ENCODE measurements around the gene FOXO4.

Gene FOXO4

DNA sequence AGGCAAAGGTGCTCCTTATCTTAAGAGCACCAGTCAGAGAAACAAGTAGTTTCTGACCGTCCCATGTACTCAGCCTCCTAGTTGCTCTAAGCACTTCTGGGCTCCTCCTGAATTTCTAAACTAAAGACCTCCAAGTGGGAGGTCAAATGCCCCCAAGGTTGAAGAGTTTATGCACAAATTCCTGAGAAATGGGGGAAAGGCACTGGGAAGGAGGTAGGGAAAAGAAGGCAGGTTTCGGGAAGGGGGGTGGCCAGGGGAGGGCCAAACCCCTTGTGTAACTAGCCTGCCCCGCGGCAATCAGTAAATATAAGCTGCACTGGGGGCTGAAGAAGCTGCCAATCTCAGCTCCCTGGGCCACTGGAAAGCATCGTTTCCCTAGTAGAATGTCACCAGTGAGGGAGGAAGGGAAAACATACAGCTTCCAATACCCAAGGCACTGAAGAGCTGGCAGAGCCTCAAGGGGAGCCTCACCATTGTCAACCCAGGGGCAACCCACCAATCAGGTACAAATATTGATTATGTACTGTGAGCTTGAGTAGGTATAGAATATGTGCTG, 3.4 kb downstream of the FOXO4 start:
- POLR2A ChIA-PET = interaction anchor here (4.0 kb wide), 1 partner anchor 19 kb away, joined by 24 read pairs; the partner anchor contains the start of gene MED12
- no peak for DNase-seq (ENCODE audit: extremely low spot score)
- TF ChIP-seq ZNF384 (IDR thresholded peaks at IDR 0.05) (no peak), CTBP1 (IDR thresholded peaks at IDR 0.05; ENCODE audit: borderline replicate concordance) (no peak), LEF1 (IDR thresholded peaks at IDR 0.05; ENCODE audit: borderline replicate concordance) (no peak), L3MBTL2 (conservative IDR thresholded peaks at IDR 0.05) (no peak)
- TF ChIP-seq, protein P1, sequence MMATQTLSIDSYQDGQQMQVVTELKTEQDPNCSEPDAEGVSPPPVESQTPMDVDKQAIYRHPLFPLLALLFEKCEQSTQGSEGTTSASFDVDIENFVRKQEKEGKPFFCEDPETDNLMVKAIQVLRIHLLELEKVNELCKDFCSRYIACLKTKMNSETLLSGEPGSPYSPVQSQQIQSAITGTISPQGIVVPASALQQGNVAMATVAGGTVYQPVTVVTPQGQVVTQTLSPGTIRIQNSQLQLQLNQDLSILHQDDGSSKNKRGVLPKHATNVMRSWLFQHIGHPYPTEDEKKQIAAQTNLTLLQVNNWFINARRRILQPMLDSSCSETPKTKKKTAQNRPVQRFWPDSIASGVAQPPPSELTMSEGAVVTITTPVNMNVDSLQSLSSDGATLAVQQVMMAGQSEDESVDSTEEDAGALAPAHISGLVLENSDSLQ (IDR thresholded peaks at IDR 0.05) = no peak
- CTCF ChIA-PET = interaction anchor here (1.2 kb wide), 2 partner anchors 19 to 30 kb away, joined by 3 read pairs; partner anchors contain the start of gene MED12

DNA sequence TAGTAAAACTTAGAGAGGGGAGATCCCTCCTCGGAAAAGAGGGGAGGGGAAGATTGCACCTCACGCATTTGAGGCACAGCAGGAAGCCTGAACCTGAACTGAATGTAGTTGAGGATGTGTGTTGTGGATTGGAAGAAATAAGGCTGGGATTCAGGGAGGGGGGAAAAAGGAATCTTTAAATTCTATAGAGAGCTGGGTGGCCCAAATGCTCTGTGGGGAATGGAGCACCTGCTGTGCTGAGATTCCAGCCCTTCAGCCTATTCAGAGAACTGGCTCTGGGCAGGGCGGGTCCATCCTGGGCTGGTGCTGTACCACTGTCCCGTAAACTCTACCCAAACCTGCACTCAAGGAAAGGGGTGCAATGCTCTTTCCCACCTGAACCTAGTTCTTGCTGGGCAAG, 4.1 kb downstream of the FOXO4 start:
- POLR2A ChIA-PET = interaction anchor here (4.0 kb wide), 1 partner anchor 18 kb away, joined by 24 read pairs; the partner anchor contains the start of gene MED12
- CTCF ChIA-PET = interaction anchor here (1.2 kb wide), 2 partner anchors 18 to 29 kb away, joined by 3 read pairs; partner anchors contain the start of gene MED12
- DNase-seq (ENCODE audit: extremely low spot score) = no peak
- TF ChIP-seq TARDBP (IDR thresholded peaks at IDR 0.05) = no peak
- TF ChIP-seq CTBP1 (IDR thresholded peaks at IDR 0.05; ENCODE audit: borderline replicate concordance) = no peak
- no peak for TF ChIP-seq ELF4 (IDR thresholded peaks at IDR 0.05)
- TF ChIP-seq SP1 (IDR thresholded peaks at IDR 0.05) = no peak
- TF ChIP-seq L3MBTL2 (conservative IDR thresholded peaks at IDR 0.05) = no peak
- TF ChIP-seq FOXK2 (IDR thresholded peaks at IDR 0.05) = no peak
- no peak for TF ChIP-seq ARNT (IDR thresholded peaks at IDR 0.05)
- TF ChIP-seq HDGF (IDR thresholded peaks at IDR 0.05; ENCODE audit: borderline replicate concordance) = no peak
- no peak for TF ChIP-seq ZNF384 (IDR thresholded peaks at IDR 0.05)
- TF ChIP-seq, protein P1 (IDR thresholded peaks at IDR 0.05) = no peak
- no peak for TF ChIP-seq LEF1 (IDR thresholded peaks at IDR 0.05; ENCODE audit: borderline replicate concordance)

DNA sequence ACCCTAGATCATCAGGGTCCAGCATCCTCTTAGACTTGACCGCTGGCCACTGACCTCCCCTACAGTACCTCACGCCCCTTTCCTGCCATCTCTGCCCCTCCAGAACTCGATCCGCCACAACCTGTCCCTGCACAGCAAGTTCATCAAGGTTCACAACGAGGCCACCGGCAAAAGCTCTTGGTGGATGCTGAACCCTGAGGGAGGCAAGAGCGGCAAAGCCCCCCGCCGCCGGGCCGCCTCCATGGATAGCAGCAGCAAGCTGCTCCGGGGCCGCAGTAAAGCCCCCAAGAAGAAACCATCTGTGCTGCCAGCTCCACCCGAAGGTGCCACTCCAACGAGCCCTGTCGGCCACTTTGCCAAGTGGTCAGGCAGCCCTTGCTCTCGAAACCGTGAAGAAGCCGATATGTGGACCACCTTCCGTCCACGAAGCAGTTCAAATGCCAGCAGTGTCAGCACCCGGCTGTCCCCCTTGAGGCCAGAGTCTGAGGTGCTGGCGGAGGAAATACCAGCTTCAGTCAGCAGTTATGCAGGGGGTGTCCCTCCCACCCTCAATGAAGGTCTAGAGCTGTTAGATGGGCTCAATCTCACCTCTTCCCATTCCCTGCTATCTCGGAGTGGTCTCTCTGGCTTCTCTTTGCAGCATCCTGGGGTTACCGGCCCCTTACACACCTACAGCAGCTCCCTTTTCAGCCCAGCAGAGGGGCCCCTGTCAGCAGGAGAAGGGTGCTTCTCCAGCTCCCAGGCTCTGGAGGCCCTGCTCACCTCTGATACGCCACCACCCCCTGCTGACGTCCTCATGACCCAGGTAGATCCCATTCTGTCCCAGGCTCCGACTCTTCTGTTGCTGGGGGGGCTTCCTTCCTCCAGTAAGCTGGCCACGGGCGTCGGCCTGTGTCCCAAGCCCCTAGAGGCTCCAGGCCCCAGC, 5.2 kb downstream of the FOXO4 start:
- ChIA-PET POLR2A (interaction anchor here (1.1 to 4.0 kb wide), 3 partner anchors 17 to 41 kb away, joined by 3 to 24 read pairs (median 7); partner anchors contain the start of gene MED12), CTCF (no interaction called here)
- DNase-seq (ENCODE audit: extremely low spot score) = no peak
- TF ChIP-seq NFRKB (IDR thresholded peaks at IDR 0.05) = no peak
- TF ChIP-seq SP1 (IDR thresholded peaks at IDR 0.05) = no peak
- TF ChIP-seq BHLHE40 (IDR thresholded peaks at IDR 0.05; ENCODE audit: borderline replicate concordance) = no peak
- no peak for TF ChIP-seq TARDBP (IDR thresholded peaks at IDR 0.05)
- TF ChIP-seq L3MBTL2 (conservative IDR thresholded peaks at IDR 0.05) = no peak
- no peak for TF ChIP-seq LEF1 (IDR thresholded peaks at IDR 0.05; ENCODE audit: borderline replicate concordance)
- TF ChIP-seq ARNT (IDR thresholded peaks at IDR 0.05) = no peak
- no peak for TF ChIP-seq ZNF384 (IDR thresholded peaks at IDR 0.05)
- TF ChIP-seq SUZ12 (IDR thresholded peaks at IDR 0.05) = no peak
- TF ChIP-seq FOXM1 (IDR thresholded peaks at IDR 0.05; ENCODE audit: borderline replicate concordance) = no peak
- TF ChIP-seq, protein P1 (IDR thresholded peaks at IDR 0.05) = no peak
- TF ChIP-seq ELF4 (IDR thresholded peaks at IDR 0.05) = no peak
- no peak for TF ChIP-seq FOXA1 (IDR thresholded peaks at IDR 0.05)
- no peak for TF ChIP-seq CTBP1 (IDR thresholded peaks at IDR 0.05; ENCODE audit: borderline replicate concordance)

DNA sequence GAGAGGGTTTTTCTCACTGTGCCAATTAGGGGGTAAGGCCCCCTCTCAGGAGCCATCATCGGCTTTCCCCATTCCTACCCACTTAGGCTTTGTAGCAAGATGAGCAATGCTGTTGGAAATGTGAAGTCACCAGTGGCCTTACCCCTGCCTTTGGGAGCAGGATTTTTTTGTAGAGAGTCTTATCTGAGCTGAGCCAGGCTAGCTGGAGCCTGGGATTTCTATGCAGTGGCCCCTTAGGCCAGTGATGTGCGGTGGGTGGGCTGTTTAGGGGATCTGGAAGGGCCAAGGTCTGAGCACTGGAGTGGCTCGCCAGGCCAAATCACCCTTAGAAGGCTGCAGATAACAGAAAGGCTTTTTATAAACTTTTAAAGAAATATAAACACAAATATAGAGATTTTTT, 6.6 kb downstream of the FOXO4 start:
- POLR2A ChIA-PET = interaction anchor here (1.4 to 4.0 kb wide), 3 partner anchors 10 to 24 kb away, joined by 4 to 24 read pairs (median 5); partner anchors contain the start of gene MED12
- DNase-seq (ENCODE audit: extremely low spot score) = no peak
- no peak for TF ChIP-seq LEF1 (IDR thresholded peaks at IDR 0.05; ENCODE audit: borderline replicate concordance)
- CTCF ChIA-PET = no interaction called here

DNA sequence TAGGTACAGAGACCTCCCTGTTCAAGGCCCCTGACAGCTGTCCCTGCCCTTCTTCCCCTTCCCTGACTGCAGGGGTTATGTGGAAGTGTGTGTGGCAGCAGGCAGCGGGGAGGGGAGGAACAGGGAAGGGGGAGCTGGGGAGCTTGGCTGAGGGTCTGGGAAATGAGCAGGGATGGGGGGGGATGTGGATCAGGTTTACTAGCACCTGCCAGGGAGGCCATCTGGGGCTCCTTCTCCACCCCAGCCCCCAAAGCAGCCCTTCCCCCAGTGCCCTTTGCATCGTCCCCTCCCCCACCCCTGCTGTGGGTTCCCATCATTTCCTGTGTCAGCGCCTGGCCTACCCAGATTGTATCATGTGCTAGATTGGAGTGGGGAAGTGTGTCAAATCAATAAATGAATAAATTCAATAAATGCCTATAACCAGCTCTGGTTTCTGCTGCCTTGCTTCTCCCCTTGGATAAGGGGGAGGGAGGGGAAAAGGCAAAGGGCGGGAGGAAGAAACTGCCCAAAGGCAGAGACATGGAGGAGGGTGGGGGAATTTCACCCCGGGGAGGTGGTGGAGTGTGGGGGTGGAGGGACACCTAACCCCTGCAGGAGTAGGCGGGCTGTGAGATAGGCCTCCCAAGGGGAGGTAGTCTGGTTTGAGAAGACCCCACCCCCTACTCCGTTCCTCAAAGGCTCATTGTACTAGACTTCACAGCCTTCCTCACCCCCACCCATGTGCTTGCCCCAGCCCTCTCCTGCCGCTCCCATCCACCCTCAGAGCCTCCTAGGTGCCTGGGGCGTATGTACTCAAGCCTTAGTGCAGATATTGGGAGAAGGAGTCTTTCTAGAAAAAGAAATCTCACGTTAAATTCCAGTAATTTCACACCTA, 7.7 kb downstream of the FOXO4 start:
- CTCF ChIA-PET = interaction anchor here (0.6 kb wide), 1 partner anchor 77 kb away, joined by 3 read pairs; no protein-coding TSS in a partner anchor
- DNase-seq (ENCODE audit: extremely low spot score) = no peak
- TF ChIP-seq L3MBTL2 (conservative IDR thresholded peaks at IDR 0.05) (peak; percentile 44; the same call in 1 of the 2 replicates), FOXM1 (IDR thresholded peaks at IDR 0.05; ENCODE audit: borderline replicate concordance) (no peak), FOXA1 (IDR thresholded peaks at IDR 0.05) (no peak)
- POLR2A ChIA-PET = interaction anchor here (1.0 to 1.4 kb wide), 2 partner anchors 15 to 23 kb away, joined by 3 to 5 read pairs; partner anchors contain the start of gene MED12
